Measurements from ENCODE around the gene UBE2QL1.

Gene UBE2QL1

GRCh38 chr5:6448622-6449464, at the start of gene UBE2QL1:
UBE2QL1 (plus strand) TSS chr5:6448859; CDS start chr5:6448894, 35 bp downstream.
- peak; percentile 62 for DNase-seq

GRCh38 chr5:6399980-6400910, 48.4 kb upstream of the UBE2QL1 start:
- DNase-seq = no peak

- no peak for DNase-seq
Measured at GRCh38 chr5:6401410-6401809, 47.2 kb upstream of the UBE2QL1 start.

GRCh38 chr5:6402939-6403338, 45.7 kb upstream of the UBE2QL1 start:
- no peak for DNase-seq

GRCh38 chr5:6403416-6403815, 45.2 kb upstream of the UBE2QL1 start:
- DNase-seq = no peak

- DNase-seq = no peak
Measured at GRCh38 chr5:6404129-6404528, 44.5 kb upstream of the UBE2QL1 start.

- no peak for DNase-seq
Measured at GRCh38 chr5:6405591-6405990, 43.1 kb upstream of the UBE2QL1 start.

- no peak for DNase-seq
Measured at GRCh38 chr5:6407558-6408259, 41.0 kb upstream of the UBE2QL1 start.

- DNase-seq = no peak
Measured at GRCh38 chr5:6408260-6408596, 40.4 kb upstream of the UBE2QL1 start.

- DNase-seq = no peak
Measured at GRCh38 chr5:6408627-6409446, 39.8 kb upstream of the UBE2QL1 start.

- no peak for DNase-seq
Measured at GRCh38 chr5:6410421-6410820, 38.2 kb upstream of the UBE2QL1 start.

- no peak for DNase-seq
Measured at GRCh38 chr5:6411141-6411540, 37.5 kb upstream of the UBE2QL1 start.

- DNase-seq = no peak
Measured at GRCh38 chr5:6412811-6413210, 35.8 kb upstream of the UBE2QL1 start.

- DNase-seq = no peak
Measured at GRCh38 chr5:6417657-6418056, 31.0 kb upstream of the UBE2QL1 start.

- DNase-seq = no peak
Measured at GRCh38 chr5:6418679-6419276, 29.9 kb upstream of the UBE2QL1 start.

GRCh38 chr5:6419340-6419852, 29.3 kb upstream of the UBE2QL1 start:
- no peak for DNase-seq

GRCh38 chr5:6423327-6424109, 25.1 kb upstream of the UBE2QL1 start:
- no peak for DNase-seq

- peak; percentile 15 for DNase-seq
Measured at GRCh38 chr5:6424110-6424659, 24.5 kb upstream of the UBE2QL1 start.

GRCh38 chr5:6424700-6425099, 24.0 kb upstream of the UBE2QL1 start:
- no peak for DNase-seq

- DNase-seq = no peak
Measured at GRCh38 chr5:6427694-6428093, 21.0 kb upstream of the UBE2QL1 start.
